K562 (cell line): ENCODE data around the gene PGAP3. TPM values are rescaled to one million over a fixed set of nuclear protein-coding genes. Genes with fewer than 3 reads are reported as not detected.

Source experiments
- BCOR ChIP-seq: fragments of 450-650 bp; IDR thresholded peaks from 2 replicates; pipeline ENCODE4 v1.6.1; 2016
- CHD4 ChIP-seq: fragments of 200-600 bp; sonication (generic); IDR thresholded peaks from 3 replicates; pipeline ENCODE4 v1.6.1; 2012; ENCODE audit warnings: low read depth, mild to moderate bottlenecking, mixed read lengths, low read length, inconsistent platforms; ENCODE audit not compliant: insufficient read depth, insufficient replicate concordance, poor library complexity, severe bottlenecking
- HNRNPH1 ChIP-seq: fragments of 200-400 bp; formaldehyde crosslinking; optimal IDR thresholded peaks from 2 replicates; pipeline ENCODE3; 2017; ENCODE audit warnings: low read depth, mild to moderate bottlenecking, low read length, moderate library complexity
- KDM5B ChIP-seq: fragments of 200-600 bp; sonication (generic); IDR thresholded peaks from 2 replicates; pipeline ENCODE4 v1.6.1; 2012; ENCODE audit warnings: low read depth, mild to moderate bottlenecking, moderate library complexity, low read length, control low read depth, inconsistent platforms; ENCODE audit not compliant: insufficient replicate concordance
- NCOA4 ChIP-seq: fragments of 450-650 bp; IDR thresholded peaks from 2 replicates; pipeline ENCODE4 v1.6.1; 2018; ENCODE audit warnings: mild to moderate bottlenecking; ENCODE audit not compliant: partially characterized antibody
- PPARD ChIP-seq: fragments of 250-450 bp; sonication (Bioruptor Pico); IDR thresholded peaks from 2 replicates; pipeline ENCODE4 v1.8.0; 2022; ENCODE audit warnings: inconsistent platforms, mild to moderate bottlenecking, moderate library complexity
- ZBTB8A ChIP-seq: fragments of 450-650 bp; IDR thresholded peaks from 2 replicates; pipeline ENCODE4 v1.6.1; 2018; ENCODE audit warnings: mild to moderate bottlenecking, moderate library complexity; ENCODE audit not compliant: partially characterized antibody
- ZNF830 ChIP-seq: fragments of 250-450 bp; sonication (Bioruptor Pico); IDR thresholded peaks from 2 replicates; pipeline ENCODE4 v1.5.0; 2021; ENCODE audit warnings: mild to moderate bottlenecking
- polyA plus RNA-seq, 8 experiments: library from polyadenylated mRNA; depleted of rRNA in 4 of 8; stranded (reverse) in 5 of 8; unstranded in 3 of 8; fragments of >200 nt; fragmentation: Nextera tagmentation in 2 of 8; fragmentation: Illumina TruSeq in 1 of 8; extraction: Ambion mirVana in 2 of 8; extraction: Trizol in 1 of 8; gene quantifications; 2 replicates each; pipeline versions ENCODE4 v1.2.1 to v1.2.3, GENCODE V29; 2011 to 2014; ENCODE audit warnings: inconsistent platforms in 1 of 8, missing spikeins in 1 of 8
- total RNA-seq, 7 experiments: library from RNA; depleted of rRNA in 6 of 7; stranded (reverse); fragments of >200 nt in 6 of 7; fragmentation: Illumina TruSeq in 2 of 7; extraction: Trizol in 2 of 7; gene quantifications; 2 replicates each; pipeline versions ENCODE4 v1.2.1 to v1.2.3, GENCODE V29; 2011 to 2021; ENCODE audit warnings: low replicate concordance in 1 of 7
- TF ChIP-seq, protein P1 (sequence below): sonication (generic); formaldehyde crosslinking; IDR thresholded peaks from 2 replicates; pipeline ENCODE4 v1.8.0; 2022; ENCODE audit warnings: missing genetic modification reagents, mild to moderate bottlenecking, borderline replicate concordance
- TF ChIP-seq, protein P2 (sequence below): fragments of 450-650 bp; IDR thresholded peaks from 2 replicates; pipeline ENCODE4 v1.6.1; 2016; ENCODE audit warnings: borderline replicate concordance
- TF ChIP-seq, protein P3 (sequence below): fragments of 450-650 bp; conservative IDR thresholded peaks from 2 replicates; pipeline ENCODE4 v1.6.1; 2016; ENCODE audit warnings: missing genetic modification characterization, low read depth, mild to moderate bottlenecking, missing compliant biosample characterization, moderate library complexity

Gene PGAP3
- total and polyA plus RNA-seq, 9 of the 15 experiments (the other 6 are each of a cell fraction or from before 2014, with no cell fraction given), result 0.38 to 9.4 (median 4.5) TPM

DNA sequence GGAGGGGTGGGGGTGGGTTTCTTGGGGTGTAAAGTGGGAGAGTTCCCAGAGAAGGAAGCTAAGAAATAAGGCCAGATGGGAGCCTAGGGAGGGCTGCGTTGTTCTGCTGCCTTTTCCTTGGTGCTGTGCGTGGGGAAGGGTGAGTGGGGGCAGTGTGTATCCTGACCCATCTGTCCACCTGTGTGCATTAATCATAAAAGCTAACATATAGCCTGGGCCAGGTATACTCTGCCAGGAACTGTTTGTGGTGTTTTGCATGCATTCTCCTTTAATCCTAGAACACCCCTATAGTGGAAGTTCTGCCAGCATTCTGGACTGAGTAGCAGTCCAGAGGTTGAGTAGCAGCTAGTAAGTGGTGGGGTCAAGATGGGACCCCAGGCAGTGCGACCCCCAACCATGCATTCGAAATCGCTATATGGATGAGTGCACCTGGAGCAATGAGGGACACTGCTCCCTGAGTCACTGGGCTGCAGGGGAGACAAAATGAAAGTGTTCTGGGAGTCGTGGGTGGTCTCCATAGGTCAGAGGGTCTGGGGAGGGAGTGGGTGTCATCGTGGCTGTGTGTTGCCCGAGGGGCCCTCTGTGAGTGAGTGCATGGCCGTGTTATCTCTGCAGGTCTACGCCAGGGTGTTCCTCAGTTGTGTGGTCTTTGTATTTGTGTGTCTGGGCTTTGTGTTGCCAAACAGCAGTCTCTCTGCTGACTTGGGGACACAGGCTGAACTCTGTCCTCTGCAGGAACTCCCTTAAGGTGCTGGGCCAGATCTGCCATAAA is 13.3 kb upstream of the PGAP3 start (continued):
- TF ChIP-seq, protein P1, sequence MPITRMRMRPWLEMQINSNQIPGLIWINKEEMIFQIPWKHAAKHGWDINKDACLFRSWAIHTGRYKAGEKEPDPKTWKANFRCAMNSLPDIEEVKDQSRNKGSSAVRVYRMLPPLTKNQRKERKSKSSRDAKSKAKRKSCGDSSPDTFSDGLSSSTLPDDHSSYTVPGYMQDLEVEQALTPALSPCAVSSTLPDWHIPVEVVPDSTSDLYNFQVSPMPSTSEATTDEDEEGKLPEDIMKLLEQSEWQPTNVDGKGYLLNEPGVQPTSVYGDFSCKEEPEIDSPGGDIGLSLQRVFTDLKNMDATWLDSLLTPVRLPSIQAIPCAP, result no peak
- TF ChIP-seq PPARD (CRISPR knock-in tag) (no peak), BCOR (no peak), ZBTB8A (no peak), CHD4 (no peak), HNRNPH1 (no peak), KDM5B (no peak), NCOA4 (no peak), ZNF830 (no peak)
- TF ChIP-seq, protein P2, sequence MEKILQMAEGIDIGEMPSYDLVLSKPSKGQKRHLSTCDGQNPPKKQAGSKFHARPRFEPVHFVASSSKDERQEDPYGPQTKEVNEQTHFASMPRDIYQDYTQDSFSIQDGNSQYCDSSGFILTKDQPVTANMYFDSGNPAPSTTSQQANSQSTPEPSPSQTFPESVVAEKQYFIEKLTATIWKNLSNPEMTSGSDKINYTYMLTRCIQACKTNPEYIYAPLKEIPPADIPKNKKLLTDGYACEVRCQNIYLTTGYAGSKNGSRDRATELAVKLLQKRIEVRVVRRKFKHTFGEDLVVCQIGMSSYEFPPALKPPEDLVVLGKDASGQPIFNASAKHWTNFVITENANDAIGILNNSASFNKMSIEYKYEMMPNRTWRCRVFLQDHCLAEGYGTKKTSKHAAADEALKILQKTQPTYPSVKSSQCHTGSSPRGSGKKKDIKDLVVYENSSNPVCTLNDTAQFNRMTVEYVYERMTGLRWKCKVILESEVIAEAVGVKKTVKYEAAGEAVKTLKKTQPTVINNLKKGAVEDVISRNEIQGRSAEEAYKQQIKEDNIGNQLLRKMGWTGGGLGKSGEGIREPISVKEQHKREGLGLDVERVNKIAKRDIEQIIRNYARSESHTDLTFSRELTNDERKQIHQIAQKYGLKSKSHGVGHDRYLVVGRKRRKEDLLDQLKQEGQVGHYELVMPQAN, result no peak
- TF ChIP-seq, protein P3, sequence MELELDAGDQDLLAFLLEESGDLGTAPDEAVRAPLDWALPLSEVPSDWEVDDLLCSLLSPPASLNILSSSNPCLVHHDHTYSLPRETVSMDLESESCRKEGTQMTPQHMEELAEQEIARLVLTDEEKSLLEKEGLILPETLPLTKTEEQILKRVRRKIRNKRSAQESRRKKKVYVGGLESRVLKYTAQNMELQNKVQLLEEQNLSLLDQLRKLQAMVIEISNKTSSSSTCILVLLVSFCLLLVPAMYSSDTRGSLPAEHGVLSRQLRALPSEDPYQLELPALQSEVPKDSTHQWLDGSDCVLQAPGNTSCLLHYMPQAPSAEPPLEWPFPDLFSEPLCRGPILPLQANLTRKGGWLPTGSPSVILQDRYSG (tag), result no peak
